GM12864 (cell line): ENCODE measurements around the gene MSLN.
A peak's percentile ranks its signal among the peaks of the same experiment; 100 is the strongest.

Experiments
- DNase-seq: peaks from one replicate; pipeline ENCODE4 v3.0.0-alpha.2; 2011; ENCODE audit warnings: low read depth
- H3K4me3 ChIP-seq: 2 replicates; pipeline ENCODE4 v1.5.1; 2011; ENCODE audit warnings: mild to moderate bottlenecking, low read depth, low read length, control low read depth
- CTCF ChIP-seq: IDR thresholded peaks from 2 replicates; pipeline ENCODE4 v1.5.1; 2011; ENCODE audit warnings: low read depth, mild to moderate bottlenecking, moderate library complexity, low read length, control low read depth, inconsistent platforms; ENCODE audit errors: missing control alignments

Gene MSLN

GRCh38 chr16:804193-805048 is 43.9 kb downstream of the MSLN start:
- no peak for DNase-seq
- no peak overlapping the region for H3K4me3 ChIP-seq
- TF ChIP-seq CTCF, result no peak

- DNase-seq, result no peak
- H3K4me3 ChIP-seq, result no peak overlapping the region
- TF ChIP-seq CTCF, result no peak
These were observed 44.9 kb downstream of the MSLN start for GRCh38 chr16:805474-805873.

- peak; percentile 70 for DNase-seq
- peak overlapping the region; percentile 90 for H3K4me3 ChIP-seq
- no peak for TF ChIP-seq CTCF
These were observed 47.0 kb downstream of the MSLN start for GRCh38 chr16:807347-808084.

- TF ChIP-seq CTCF, result no peak
- H3K4me3 ChIP-seq, result peak overlapping the region; percentile 90
- no peak for DNase-seq
These were observed 47.5 kb downstream of the MSLN start for GRCh38 chr16:808085-808386.

- no peak overlapping the region for H3K4me3 ChIP-seq
- peak; percentile 59 for TF ChIP-seq CTCF
- no peak for DNase-seq
These were observed 52.8 kb downstream of the MSLN start for GRCh38 chr16:813204-813915.

- no peak for DNase-seq
- no peak for TF ChIP-seq CTCF
- H3K4me3 ChIP-seq, result no peak overlapping the region
These were observed 53.4 kb downstream of the MSLN start for GRCh38 chr16:813916-814412.
